ENCODE measurements around the gene MAGEC3. TPM values are rescaled to one million over a fixed set of nuclear protein-coding genes. Genes with fewer than 3 reads are reported as not detected.

The MAGEC3 gene
- total and polyA plus RNA-seq, 2 of the 13 experiments (the other 11 are each of a cell fraction or from before 2014, with no cell fraction given) = not detected

- BruUV-seq (replicated peaks) = no TSS peak
- WGBS (ENCODE audit: low lambda C conversion rate) = 0% methylated on average over 1 of the region's 1 CpG
- H3K4me3 ChIP-seq (replicated peaks in 1 of 3; ENCODE audit: insufficient read depth in 1 of 3, low read depth in 2 of 3, low read length in 3 of 3) = no peak overlapping the region
- TF ChIP-seq GATA4 (IDR thresholded peaks at IDR 0.05; ENCODE audit: borderline replicate concordance, low read depth) (no peak), ZNF652 (CRISPR knock-in tag; IDR thresholded peaks at IDR 0.05; ENCODE audit: borderline replicate concordance, low read depth) (no peak), HHEX (CRISPR knock-in tag; IDR thresholded peaks at IDR 0.05) (no peak), ZBTB46 (CRISPR knock-in tag; IDR thresholded peaks at IDR 0.05; ENCODE audit: borderline replicate concordance) (no peak), REXO4 (CRISPR knock-in tag; IDR thresholded peaks at IDR 0.05; ENCODE audit: borderline replicate concordance) (no peak), HMGA1 (CRISPR knock-in tag; conservative IDR thresholded peaks at IDR 0.05) (no peak), MAFF (IDR thresholded peaks at IDR 0.05; ENCODE audit: low read depth, low read length) (no peak), ZBTB44 (CRISPR knock-in tag; IDR thresholded peaks at IDR 0.05) (no peak), MAF1 (CRISPR knock-in tag; IDR thresholded peaks at IDR 0.05; ENCODE audit: borderline replicate concordance) (no peak), ZNF496 (CRISPR knock-in tag; IDR thresholded peaks at IDR 0.05; ENCODE audit: insufficient replicate concordance) (no peak), ZNF331 (CRISPR knock-in tag; IDR thresholded peaks at IDR 0.05) (no peak), ONECUT2 (CRISPR knock-in tag; IDR thresholded peaks at IDR 0.05) (no peak), ZFP90 (CRISPR knock-in tag; IDR thresholded peaks at IDR 0.05; ENCODE audit: borderline replicate concordance) (no peak), ZNF747 (CRISPR knock-in tag; IDR thresholded peaks at IDR 0.05; ENCODE audit: borderline replicate concordance) (no peak), SP2 (CRISPR knock-in tag; IDR thresholded peaks at IDR 0.05) (no peak), ZNF577 (CRISPR knock-in tag; IDR thresholded peaks at IDR 0.05; ENCODE audit: borderline replicate concordance, low read depth) (no peak), PLRG1 (conservative IDR thresholded peaks at IDR 0.05) (no peak), PAXIP1 (CRISPR knock-in tag; conservative IDR thresholded peaks at IDR 0.05) (no peak), MXD3 (CRISPR knock-in tag; IDR thresholded peaks at IDR 0.05) (no peak)
- H3K4me1 ChIP-seq (ENCODE audit: insufficient read depth, low read length) = no peaks in the 10 kb centered on the region
- H3K9me3 ChIP-seq (ENCODE audit: low read length) = peaks cover 22% of the 10 kb centered on the region
- FAIRE-seq (no peak), ATAC-seq (no peak), DNase-seq (ENCODE audit: low spot score) (no peak)
- in situ Hi-C loops (cut with HindIII; ENCODE audit: extremely low pct_ligation_motif_present, low pct_unique_long_range_greater_than_20kb) = no loop called here
- POLR2A ChIA-PET = no interaction called here
- CTCF ChIA-PET (ENCODE audit: low intra/inter-chr PET ratio, low total read pairs) = no interaction called here
- no peak overlapping the region for H2AFZ ChIP-seq (ENCODE audit: low read length)
- H3K36me3 ChIP-seq (replicated peaks in 1 of 2; ENCODE audit: control insufficient read depth in 1 of 2, insufficient read depth in 2 of 2, low read length in 2 of 2) = no peaks in the 10 kb centered on the region
- H3K27me3 ChIP-seq (ENCODE audit: control insufficient read depth in 1 of 2, insufficient read depth in 2 of 2, low read length in 2 of 2) = no peaks in the 10 kb centered on the region
- no peak overlapping the region for H3K9ac ChIP-seq (ENCODE audit: insufficient read depth, low read depth, low read length)
- intact Hi-C loops (cut with micrococcal nuclease; ENCODE audit: unreplicated experiment) = no loop called here
- no peaks in the 10 kb centered on the region for H4K20me1 ChIP-seq (ENCODE audit: insufficient read depth, low read length)
- no peak overlapping the region for H3K27ac ChIP-seq (ENCODE audit: extremely low read length, insufficient read depth, low read length)
- H3K79me2 ChIP-seq (ENCODE audit: insufficient read depth, low read length) = no peaks in the 10 kb centered on the region
- no peak overlapping the region for H3K4me2 ChIP-seq (ENCODE audit: low read depth, low read length)
Observed at GRCh38 chrX:141936080-141936479, 98.0 kb downstream of the MAGEC3 start.
